Measurements from ENCODE around the gene TEX53.
A peak's percentile ranks its signal among the peaks of the same experiment; 100 is the strongest.

TEX53 gene

DNA sequence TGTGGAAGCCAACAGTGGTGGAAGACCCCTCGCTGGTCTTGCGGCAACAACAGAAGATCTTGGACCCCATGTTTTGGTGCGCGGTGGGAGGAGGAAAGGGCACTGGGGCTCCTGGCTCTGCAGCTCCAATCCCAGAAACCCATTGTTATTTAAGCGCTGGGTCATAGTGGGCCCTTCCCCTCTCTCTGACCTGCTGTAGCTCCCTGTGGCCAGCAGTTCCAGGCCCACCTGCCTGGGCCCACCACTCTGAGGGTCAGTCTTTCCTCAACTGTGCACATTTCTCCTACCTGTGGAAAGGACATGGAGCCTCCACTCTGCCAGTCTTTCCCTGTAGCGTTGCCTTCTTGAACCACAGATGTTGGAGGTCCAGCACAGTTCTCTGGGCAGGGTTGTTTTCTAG lies at the start of gene TEX53:
Gene TEX53 (minus strand): TSS at position 101 of the 400 bp plus-strand sequence. CDS start 31 bp downstream, at position 70.
- DNase-seq = no peak

DNA sequence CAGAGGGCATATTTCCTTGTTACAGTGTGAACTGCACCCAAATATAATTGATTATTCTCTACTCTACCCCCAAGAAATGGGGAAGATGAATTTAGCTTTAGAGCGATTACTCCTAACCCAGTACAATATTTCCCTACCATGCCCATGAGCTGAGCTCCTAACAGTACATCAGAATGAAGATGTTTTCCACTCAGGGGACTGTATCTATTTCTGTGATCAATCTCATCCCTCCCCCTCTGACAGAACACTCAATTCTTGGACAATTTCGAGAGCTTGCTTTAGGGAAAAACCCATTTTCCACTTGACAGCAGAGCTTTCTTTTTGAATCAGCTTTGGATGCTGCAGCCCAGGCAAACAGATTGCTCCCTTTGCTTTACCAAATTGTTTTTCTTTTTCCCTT lies 49.1 kb upstream of the TEX53 start:
- no peak for DNase-seq

DNA sequence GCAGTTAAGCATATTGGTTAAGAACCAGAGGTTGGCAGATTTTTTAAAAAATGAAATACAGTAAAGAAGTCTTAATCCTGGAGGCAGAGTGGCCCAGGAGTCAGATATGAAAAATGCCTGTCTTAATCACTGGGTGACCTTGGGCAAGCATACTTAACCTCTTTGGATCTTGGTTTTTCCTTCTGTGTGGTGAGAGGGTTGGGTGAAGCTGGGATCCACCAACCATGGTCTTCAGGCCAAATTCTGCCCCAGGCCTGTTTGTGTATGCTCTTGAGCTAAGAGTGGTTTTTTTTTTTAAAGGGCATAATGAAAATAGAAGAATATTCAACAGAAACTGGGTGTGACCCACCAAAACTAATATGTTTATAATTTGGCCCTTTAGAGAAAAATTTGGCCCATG lies 44.4 kb upstream of the TEX53 start:
- peak; percentile 67 for DNase-seq

DNA sequence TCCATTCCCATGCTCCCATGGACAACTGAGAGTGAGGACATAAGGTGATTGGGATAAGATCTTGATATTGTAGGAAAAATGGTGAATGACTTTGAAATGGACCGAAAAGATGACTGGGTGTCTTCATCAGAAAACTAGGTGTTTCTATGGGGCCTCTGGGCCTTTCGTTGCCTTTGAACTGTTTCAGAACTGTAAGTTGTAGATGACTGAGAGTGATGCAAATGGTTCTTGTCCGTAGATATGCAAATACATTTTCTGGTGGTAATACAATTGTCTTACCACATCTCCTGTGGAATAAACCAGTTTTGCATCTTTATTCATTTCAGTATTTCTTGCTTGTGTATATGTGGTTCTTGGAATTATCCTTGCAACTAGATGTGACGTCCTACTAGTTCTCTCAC lies 40.3 kb upstream of the TEX53 start:
- DNase-seq = no peak

DNA sequence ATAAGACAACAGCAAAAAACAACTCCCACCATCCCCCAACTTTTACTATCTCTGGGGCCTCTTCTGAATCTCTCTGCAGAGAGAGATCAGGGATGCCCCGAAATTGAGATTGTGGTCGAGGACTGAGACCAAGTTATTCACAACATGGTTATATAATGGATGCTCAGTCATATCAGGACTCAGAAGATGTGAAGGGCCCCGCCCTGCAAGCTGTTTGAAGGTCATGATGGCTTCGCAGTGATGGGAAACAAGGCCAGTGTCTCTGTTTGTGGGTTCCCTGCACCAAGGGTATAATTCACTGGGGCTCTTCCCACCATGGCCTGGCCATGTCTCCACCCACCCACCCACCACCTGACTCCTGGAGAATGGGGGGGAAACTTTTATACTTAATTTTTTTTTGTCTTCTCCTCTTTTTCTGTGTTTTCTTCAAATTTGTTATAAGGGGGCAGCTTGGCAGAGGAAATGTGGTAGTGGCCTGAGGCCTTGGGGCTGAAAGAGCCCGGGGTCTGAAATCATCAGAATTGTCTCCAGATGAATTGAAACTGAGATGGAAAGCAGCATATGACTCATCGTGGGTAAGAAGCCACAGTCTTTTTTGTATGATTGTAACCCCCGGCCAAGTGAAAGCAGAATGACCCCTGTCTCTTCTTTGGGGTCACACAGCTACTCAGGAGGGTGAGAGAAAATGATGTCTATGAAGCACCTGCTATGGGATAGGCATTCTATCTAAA lies 39.4 kb upstream of the TEX53 start:
- DNase-seq = peak; percentile 74

DNA sequence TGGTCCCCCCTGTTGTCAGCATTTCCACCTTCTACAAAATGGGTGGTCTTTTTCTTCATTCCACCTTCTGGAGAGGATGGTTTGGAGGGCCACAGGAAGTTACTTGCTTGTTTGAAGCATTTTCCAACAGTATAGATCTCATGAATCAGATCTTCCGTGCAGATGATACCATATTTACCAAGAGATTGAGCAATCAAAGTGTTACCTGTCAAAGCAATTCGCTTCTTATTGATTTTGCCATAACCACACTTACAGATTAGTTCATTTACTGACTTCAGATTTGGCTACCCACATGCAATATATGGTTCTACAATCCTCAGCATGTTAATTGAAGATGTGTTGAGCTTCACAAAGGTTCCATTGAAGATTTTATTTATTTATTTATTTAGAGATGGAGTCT lies 38.3 kb upstream of the TEX53 start:
- no peak for DNase-seq

DNA sequence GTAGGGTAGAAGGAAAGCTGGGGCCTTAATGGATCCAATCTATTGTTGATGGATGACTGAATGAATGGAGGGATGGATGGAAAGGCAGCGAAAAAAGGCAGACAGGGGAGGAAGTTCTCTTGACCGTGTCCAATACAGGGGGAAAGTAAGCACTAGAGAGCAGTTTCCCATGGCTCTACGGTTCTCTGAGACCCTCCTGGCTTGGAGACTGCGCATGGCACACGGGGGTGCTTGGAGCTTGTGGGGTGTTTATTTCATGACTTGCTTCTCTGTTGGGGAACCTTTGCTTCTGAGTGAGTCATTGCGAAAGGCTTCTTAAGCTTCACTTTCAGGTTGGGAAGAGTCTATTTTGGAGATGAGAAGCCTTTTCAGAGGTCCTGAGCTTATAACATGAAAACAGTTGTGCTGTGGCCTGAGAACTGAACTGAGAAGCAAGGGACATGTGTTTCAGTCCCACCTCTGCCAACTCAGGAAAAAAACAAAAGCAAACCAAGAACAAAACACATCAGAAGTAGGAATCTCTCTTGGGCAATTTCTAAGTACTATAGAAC lies 37.2 kb upstream of the TEX53 start:
- peak; percentile 26 for DNase-seq

DNA sequence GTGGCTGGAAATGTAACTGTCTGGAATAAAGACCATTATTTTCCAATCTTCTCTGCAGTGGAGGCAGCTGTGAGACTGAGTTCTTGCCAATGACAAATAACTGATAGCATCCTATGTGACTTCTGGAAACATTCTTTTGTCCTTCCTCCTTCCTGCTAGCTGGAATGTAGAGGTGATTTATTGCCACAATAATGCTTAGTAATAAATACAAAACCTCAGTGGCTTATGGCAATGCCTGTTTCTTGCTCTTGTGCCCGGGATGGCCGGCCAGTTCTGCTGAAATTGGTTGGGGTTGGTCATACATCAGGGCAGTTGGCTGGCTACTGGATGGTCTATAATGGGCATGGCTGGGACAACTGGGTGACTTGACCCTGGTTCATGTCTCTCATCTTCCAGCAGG lies 36.5 kb upstream of the TEX53 start:
- peak; percentile 79 for DNase-seq

DNA sequence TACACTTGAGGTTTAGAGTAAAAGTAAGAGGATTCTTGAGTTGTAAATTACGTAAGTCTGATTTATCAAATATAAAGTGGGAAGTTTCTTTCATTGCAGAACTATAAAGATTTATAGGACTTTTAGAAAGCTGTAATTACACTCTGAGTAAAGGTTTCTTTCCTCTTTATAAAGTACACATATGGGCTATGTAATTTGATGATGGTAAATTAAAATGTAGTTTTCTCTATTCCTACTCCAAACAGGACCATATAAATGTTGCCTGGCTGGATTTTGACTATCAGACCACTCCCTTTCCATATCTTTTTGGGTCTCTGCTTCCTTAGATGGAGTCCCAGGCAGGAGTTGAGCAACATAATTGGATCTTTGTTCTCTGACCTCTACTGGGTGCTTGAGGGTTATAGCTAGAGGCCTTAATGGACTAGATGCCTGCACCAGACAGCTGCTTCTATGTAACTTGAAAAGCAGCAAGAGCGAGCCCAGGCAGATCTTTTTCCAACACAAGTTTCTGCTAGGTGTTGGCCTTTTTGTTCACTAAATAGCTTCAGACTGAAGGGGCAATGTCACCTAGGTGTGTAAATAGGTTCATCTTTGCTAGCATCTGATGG lies 35.7 kb upstream of the TEX53 start:
- no peak for DNase-seq

DNA sequence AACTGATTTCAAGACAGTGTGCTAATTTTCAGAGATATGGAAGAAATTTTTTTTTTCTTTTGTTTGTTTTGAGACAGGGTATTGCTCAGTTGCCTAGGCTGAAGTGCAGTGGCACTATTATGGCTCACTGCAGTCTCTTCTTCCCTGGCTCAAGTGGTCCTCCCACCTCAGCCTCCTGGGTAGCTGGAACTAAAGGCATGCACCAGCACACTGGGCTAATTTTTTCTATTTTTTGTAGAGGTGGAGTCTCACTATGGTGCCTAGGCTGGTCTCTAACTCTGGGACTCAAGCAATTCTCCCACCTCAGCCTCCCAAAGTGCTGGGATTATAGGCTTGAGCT lies 34.3 kb upstream of the TEX53 start:
- DNase-seq = no peak

DNA sequence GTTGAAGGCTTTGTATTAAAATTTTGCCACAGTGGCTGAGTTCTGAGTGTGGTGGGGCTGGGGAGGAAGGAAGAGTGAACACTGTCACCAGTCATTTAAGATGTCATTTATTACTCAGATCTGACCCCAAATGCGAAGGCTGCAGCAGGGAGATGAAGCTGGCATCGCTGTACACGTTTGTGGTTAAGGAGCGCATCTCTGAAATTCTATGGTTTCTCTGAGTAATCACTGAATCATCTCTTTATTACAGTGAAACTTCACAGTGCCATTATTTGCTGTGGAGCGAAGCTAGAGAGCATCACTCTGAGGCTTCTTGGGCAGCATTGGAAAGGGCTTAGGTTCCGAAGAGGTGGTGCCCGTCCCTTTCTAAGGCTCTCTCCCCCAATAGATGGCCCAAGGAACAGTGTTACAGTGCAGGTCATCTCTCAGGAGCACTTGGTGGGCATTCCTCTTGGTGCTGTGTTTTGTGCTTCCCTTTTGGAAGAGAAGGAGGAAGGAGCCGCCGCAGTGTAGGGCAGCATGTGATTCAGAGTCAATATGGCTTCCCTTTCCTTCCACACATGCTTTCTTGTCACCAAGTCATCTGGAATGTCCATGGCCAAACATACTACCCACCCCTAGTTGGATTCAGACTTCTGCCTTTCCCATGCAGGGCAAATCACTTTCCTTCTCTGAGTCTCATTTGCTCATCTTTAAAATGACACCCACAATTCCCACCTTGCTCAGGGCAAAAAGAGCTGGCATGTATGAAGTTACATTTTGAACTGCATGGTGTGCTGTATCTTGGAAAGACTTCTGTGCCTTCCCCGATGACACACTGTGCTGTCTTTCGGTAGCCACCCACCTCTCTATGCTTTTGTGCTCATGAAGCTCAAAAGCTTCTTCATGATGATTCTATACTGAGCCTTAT lies 33.7 kb upstream of the TEX53 start:
- peak; percentile 95 for DNase-seq

DNA sequence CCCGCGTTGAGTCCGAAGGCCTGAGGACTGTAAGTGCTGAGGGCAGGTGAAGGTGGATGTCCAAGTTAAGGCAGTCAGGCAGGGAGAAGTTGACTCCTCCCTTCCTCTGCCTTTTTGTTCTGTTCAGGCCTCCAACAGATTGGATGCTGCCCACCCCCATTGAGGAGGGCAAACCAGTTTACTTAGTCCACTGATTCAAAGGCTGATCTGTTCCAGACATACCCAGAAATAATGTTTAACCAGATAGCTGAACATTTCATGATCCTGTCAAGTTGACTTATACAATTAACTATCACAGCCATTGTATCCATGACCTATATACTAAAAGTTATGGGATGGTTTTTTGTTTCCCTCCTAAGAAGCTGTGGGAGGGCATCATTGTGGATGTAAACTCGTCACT lies 32.7 kb upstream of the TEX53 start:
- DNase-seq = no peak

DNA sequence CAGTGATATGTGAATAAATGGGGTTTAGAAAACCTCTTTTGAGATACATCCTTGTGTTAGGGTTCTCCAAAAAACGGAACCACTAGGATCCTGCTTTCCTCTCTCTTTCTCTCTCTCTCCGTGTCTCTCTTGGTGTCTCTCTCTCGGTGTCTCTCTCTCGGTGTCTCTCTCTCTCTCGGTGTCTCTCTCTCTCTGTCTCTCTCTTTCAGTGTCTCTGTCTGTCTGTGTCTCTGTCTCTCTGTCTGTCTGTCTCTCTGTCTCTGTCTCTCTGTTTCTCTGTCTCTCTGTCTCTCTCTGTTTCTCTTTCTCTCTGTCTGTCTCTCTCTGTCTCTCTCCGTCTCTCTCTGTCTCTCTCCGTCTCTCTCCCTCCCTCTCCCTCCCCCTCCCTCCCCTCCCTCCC lies 32.2 kb upstream of the TEX53 start:
- no peak for DNase-seq

DNA sequence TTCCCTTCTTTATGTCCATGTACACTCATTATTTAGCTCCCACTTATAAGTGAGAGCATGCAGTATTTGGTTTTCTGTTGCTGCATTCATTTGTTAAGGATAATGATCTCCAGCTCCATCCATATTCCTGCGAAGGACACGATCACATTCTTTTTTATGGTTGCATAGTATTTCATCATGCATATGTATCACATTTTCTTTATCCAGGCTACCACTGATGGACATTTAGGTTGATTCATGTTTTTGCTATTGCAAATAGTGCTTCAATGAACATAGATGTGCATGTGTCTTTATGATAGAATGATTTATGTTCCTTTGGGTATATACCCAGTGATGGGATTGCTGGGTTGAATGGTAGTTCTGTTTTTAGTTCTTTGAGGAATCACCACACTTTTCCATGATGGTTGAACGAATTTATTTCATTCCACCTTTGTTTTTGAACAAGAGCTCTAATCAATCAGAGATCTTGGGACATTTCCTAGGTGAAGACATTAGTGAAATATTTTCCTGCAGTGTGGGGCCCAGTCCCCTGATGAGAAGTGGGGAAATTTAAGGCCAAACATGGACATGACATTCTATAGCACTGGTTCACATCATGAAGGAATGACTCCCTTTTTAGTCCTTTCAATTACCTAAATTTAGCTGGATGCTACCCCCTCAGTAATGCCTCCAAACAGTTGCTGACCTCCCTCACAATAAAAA lies 31.5 kb upstream of the TEX53 start:
- no peak for DNase-seq

DNA sequence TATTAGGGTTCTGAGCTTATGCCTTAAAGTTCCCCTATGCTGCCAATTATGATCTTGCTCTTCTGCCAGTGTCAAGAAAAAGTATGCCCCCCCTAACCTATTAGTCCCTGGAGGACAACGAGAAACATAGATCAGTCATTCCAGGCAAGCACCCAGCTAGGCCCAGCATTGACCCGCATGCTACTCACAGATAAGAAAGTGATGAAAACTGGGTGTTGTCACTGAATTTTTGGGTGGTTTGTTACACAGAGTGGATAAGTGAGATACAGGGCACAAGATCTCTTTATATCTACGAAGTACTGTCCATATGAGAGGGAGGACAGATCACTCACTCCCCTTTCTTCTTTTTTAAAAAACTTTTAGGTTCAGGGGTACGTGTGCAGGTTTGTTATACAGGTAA lies 30.8 kb upstream of the TEX53 start:
- no peak for DNase-seq

DNA sequence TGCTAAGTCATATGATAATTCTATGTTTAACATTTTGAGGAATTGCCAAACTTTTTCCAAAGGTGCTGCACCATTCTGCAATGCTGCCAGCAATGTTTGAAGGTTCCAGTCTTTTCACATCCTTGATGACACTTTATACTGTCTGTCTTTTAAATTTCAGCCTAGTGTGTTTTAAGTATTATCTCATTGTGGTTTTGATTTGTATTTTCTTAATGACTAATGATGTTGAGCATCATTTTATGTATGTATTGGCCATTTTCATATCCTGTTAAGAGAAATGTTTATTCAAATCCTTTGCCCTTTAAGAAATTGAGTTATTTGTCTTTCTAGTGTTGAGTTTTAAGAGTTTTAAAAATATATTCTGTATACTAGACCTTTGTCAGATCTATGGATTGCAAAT lies 29.4 kb upstream of the TEX53 start:
- peak; percentile 54 for DNase-seq

DNA sequence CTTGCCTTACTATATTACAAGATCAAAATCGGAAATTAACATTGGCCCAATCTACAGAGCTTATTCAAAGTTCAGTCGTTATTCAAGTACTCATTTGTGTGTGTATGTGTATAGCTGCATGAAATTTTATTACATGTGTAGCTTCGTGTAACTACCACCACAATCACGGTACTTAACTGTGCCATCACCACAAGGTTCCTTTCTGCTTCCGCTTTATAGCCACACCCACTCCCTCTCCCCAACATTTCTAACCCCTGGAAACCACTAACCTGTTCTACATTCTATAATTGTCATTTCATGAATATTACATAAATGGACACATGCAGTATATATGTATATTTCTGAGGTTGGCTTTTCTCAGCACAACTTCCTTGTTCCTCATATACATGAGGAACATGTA lies 28.3 kb upstream of the TEX53 start:
- no peak for DNase-seq

DNA sequence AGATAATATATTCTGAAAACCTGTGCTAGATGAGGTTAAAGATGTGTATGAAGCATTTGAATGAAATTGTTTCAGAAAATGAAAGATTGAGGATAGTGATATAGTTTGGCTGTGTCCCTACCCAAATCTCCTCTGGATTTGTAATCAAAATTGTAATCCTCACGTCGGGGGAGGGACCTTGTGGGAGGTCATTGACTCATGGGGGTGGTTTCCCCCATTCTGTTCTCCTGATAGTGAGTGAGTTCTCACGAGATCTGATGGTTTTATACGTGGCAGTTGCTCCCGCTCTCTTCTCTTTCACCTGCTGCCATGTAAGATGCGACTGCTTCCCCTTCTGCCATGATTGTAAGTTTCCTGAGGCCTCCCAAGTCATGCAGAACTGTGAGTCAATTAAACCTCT lies 26.4 kb upstream of the TEX53 start:
- DNase-seq = no peak

DNA sequence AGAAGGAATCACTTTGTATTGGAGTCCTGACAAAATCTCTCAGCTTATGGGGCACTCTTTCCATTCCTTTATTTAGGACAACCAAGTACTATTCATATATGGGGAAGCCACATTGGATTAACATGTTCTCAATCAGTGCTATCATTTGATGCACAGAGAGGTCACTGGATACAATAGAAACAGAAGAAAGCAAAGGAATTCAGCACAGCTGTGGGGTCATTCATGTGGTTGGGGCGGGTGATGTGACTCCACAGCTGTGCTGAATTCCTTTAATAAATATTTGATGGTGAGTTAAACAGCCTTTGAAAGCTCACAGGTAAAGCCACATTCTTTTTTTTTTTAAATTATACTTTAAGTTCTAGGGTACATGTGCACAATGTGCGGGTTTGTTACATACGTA lies 25.2 kb upstream of the TEX53 start:
- no peak for DNase-seq

DNA sequence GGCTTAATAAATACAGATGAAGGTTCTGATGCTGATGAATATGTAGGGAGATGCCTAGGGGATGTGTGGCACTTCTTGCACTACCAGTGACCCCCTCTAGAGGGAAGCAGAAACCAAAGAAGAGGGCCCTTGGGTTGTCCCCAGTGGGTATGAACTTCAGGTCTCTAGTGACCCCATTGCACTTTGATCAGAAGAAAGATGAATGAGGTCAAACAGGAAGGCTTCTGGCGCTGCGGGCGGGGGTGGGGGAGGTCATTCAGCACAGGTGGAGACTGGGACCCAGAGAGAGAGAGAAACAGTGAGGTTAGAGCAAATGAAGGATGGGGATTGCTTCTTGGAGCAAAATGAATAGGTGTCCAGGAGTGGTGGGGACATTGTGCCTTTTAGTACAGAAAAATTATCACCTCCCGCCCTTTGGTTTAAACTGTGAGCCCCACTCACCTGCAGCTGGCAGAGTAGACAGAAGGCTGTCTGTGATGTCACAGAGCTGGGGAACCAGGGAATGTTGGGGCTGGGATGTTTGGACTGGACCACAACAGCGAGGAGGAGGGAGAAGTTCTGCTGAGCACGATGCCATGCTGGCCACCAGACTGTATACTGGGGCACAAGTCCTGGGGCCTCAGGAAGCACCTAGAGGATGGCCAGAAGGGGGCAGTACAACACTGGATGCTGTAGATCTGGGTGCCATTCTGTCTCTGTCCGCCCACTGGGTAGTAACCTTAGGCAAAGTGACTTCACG lies 24.2 kb upstream of the TEX53 start, which contains the start of gene TEX48:
Gene TEX48 (minus strand): TSS at position 599 of the 739 bp plus-strand sequence. CDS start 10,469 bp downstream, outside the sequence.
- DNase-seq = peak; percentile 80

DNA sequence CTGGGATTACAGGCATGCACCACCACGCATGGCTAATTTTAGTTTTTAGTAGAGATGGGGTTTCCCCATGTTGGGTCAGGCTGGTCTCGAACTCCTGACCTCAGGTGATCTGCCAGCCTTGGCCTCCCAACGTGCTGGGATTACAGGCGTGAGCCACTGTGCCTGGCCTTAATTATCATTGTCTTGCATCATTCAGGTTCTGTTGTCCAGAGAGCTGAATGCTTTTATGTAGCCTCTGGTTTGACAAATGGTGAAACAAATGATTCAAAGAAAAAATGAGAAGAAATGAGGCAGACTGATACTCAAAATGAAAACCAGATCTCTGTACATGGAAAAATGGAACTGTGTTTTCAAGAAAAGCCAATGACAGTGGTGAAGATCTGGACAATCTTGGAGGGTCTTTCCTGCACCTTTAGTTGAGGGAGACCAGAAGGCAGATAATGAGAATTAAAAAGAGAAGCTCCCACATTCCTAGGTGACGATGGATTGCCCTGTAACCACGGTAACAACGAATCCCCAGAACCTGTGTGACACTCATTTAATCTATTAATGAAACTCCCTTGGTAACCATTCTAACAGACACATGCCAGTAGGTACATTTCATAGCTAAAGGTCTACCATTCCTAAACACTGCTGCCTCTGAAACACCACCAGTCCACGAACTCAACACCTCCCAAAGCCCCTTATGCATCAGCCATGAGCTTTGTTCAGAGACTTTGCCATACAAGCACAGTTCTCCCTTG lies 22.8 kb upstream of the TEX53 start:
- DNase-seq = no peak
